GM13976 (cell line): Measurements from ENCODE around the gene ERC2.

Experiments
- DNase-seq: peaks from one replicate; pipeline ENCODE4 v3.0.0; 2012; ENCODE audit warnings: low spot score
- CTCF ChIP-seq: IDR thresholded peaks from 2 replicates; pipeline ENCODE4 v1.5.1; 2012; ENCODE audit warnings: borderline replicate concordance, mild to moderate bottlenecking; ENCODE audit not compliant: insufficient read depth; ENCODE audit errors: extremely low read depth, missing control alignments, control extremely low read depth
- in situ Hi-C: fragments of 300-500 bp; cut with MboI; formaldehyde crosslinking; loops from one replicate; pipeline ENCODE4 v1.12.0; 2022; ENCODE audit warnings: low sequenced_read_pairs, mixed read lengths, inconsistent platforms; ENCODE audit not compliant: unreplicated experiment

The ERC2 gene

GRCh38 chr3:55790596-55791350, 677.5 kb downstream of the ERC2 start:
- DNase-seq = no peak
- in situ Hi-C loops = no loop called here
- no peak for TF ChIP-seq CTCF

- TF ChIP-seq CTCF = no peak
- in situ Hi-C loops = no loop called here
- DNase-seq = no peak
Observed at GRCh38 chr3:55789516-55789915, 678.8 kb downstream of the ERC2 start.

GRCh38 chr3:55782807-55783206, 685.5 kb downstream of the ERC2 start:
- DNase-seq = no peak
- TF ChIP-seq CTCF = no peak
- in situ Hi-C loops = no loop called here

- DNase-seq = no peak
- in situ Hi-C loops = no loop called here
- TF ChIP-seq CTCF = no peak
Observed at GRCh38 chr3:55782351-55782750, 685.9 kb downstream of the ERC2 start.

GRCh38 chr3:55780913-55781312, 687.4 kb downstream of the ERC2 start:
- DNase-seq = no peak
- no peak for TF ChIP-seq CTCF
- in situ Hi-C loops = no loop called here

- DNase-seq = no peak
- TF ChIP-seq CTCF = no peak
- in situ Hi-C loops = no loop called here
Observed at GRCh38 chr3:55779543-55779942, 688.7 kb downstream of the ERC2 start.
